Activated T-cell treated with anti-CD3 and anti-CD28 coated beads, Interleukin-2, amount 50 U/mL, for 48 hours (primary cell): ENCODE data around the gene FOSL2.
"Not testable (repeated sequence)": the region's sequence is repeated elsewhere in the genome, so short reads cannot be mapped to it uniquely, and the experiment has no call there.

Source experiments
- DNase-seq, 2 experiments: peaks; one replicate each; pipeline ENCODE4 v3.0.0-alpha.2; 2020

The FOSL2 gene

DNA sequence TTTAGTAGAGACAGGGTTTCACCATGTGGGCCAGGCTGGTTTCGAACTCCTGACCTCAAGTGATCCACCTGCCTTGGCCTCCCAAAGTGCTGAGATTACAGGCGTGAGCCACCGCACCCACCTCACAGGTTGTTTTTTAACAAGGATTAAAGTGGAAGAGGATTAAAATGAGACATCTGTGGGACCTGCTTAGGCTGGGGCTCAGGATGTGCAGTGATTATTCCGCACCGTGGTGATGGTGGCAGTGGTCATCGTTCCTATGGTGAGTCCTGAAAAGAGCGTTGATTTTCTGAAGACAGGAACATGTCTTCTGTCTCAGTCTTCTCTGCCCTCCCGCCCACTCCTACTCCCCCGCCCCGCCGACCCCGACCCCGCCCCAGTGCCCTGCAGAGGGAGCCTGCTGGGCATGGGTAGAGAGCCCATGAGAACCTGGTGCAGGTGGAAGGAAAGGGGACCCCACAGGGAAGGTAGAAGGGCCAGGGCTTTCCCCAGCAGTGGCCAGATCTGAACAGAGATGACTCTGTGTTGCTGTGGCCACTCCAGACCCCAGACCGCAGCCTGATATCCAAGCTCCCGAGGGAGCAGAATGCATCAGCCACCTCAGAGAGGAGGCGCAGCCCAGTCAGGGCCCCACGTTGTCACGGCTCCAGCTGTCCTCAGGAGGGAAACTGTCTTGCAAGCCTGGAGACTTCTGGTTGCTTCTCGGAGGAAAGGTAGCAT, 34.5 kb upstream of the FOSL2 start:
- no peak for DNase-seq

GRCh38 chr2:28358668-28359201, 33.9 kb upstream of the FOSL2 start:
- peak; percentile 53 to 54 for DNase-seq

- DNase-seq = peak; percentile 86 to 89
Observed at GRCh38 chr2:28359222-28360057, 33.2 kb upstream of the FOSL2 start.

- no peak for DNase-seq
Observed at GRCh38 chr2:28360058-28360717, 32.5 kb upstream of the FOSL2 start.

- DNase-seq = peak in 1 of 2 experiments; percentile 54
Observed at GRCh38 chr2:28360718-28361293, 31.9 kb upstream of the FOSL2 start.

- DNase-seq = no peak
Observed at GRCh38 chr2:28361991-28362710, 30.5 kb upstream of the FOSL2 start.

DNA sequence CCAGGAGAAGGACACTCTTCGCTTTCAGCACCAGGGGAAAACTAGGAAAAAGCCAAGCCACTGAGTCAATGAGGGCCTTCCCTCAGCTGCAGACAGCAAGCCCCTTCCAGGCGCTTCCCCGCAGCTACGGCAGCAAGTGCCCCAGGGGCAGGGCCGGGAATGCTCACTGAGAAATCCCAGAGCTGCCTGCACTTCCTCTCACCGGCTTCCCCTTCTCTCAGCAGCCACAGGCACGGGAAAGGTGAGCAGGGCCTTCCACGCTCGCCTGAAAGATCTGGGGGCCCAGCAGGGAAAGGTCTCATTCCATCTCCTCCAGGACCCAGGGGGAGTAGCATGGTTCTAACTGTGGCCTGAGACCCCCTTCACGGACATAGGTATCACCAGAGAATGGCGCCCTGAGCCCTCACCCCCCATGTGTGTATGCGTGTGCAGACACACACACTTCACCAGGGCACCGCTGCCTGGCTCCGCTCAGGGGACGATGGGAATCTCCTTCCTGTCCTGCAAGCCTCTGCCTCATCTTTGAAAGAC, 29.6 kb upstream of the FOSL2 start:
- DNase-seq = no peak

DNA sequence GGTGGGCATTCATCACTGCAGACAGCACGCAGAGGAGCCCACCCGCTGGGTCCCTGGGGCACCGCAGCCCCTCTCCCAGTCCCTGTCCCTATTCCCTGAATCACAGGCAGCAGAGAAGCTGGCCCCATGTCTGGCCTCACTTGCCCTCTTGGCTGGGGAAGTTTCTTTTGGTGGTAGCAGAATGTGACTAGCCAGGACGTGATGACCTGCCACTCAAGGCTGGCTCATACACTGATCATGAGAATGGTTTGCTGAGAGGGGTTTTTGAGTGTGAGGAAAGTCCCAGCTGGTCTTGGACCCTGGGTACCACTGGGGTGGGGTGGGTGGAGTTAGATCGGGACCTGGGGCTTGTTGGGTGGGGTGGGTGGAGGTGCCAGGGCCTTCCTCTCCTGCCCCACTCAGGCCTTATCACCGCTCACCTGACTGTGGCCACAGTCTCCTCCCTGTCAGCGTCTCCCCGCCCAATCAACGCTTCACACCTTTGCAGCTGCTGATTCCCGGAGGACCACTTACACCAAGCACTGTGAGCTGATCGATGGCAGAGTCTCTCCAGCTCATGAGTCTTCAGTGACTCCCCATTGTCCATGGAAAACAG, 28.9 kb upstream of the FOSL2 start:
- no peak for DNase-seq

DNA sequence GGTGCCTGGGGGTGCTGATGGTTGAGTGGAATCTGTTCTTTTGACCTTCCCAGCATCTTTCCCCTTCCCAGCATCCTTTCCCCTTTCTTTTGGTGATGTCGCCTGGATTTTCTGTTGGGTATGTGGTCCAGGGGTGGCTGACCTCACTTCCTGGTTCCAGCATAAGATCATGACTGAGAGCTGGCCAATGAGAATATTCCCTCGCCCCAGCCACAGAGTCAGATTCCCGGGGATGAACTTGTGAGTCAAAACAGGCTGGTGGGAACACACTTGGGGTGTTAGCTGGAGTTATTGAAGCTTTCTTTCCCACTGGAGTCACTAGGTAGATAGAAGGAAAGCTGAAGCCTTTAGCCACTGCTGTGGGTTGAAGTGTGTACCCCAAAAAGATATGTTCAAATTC, 28.0 kb upstream of the FOSL2 start:
- DNase-seq = no peak

- no peak for DNase-seq
Observed at GRCh38 chr2:28365158-28365557, 27.5 kb upstream of the FOSL2 start.

- no peak for DNase-seq
Observed at GRCh38 chr2:28366149-28366495, 26.5 kb upstream of the FOSL2 start.

GRCh38 chr2:28366496-28367282, 26.0 kb upstream of the FOSL2 start:
- peak; percentile 66 to 72 for DNase-seq

DNA sequence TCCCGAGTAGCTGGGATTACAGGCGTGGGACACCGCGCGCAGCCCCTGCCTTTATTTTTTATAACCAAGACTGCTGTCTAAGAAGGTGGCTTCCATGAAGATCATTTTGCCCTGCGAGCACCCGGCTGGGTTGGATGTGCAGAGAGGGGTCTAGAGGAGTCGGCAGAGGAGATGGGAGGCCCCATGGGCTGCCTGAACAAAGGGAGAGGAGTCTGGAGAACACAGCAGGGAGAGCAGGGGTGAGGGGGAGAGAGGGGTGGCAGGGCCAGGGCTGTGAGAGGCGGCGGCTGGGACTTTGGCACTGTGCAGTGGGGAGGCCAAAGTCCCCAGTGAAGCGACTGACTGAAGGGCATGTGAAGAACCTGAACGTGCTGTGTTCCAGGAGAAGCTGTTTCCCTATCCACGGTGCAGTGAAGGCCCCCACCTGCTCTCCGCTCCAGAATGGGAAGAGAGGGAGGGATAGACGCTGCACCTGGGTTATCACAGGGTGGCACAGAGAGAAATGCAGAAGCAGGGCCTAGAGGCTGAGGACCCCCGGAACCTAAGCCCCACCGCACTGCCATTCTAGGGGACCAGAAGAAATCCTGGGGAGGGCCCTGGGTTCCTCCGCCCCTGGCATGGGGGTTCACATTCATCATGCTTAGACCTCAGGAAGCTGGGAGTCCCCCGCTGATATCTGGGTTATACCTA, 24.8 kb upstream of the FOSL2 start:
- no peak for DNase-seq

DNA sequence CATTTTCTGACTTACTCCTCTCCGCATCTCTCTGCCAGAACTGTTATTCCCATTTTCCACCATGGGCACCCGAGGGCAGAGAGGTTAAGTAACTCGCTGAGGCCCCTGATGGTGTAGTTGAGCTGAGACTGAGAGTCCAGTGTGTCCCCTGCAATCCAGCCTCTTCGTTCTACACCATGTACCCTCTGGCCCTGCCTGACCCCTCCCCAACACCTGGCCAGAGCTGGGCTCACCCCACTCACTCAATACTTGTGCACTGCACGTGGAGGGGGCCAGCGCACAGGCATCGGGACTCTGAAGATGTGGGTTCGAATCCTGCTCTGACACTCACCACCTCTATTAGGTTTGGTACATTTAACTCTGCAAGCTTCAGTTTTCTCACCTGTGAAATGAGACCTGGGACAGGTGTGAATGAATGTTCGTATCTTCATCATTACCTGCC, 24.3 kb upstream of the FOSL2 start:
- DNase-seq = no peak

GRCh38 chr2:28369358-28369757, 23.3 kb upstream of the FOSL2 start:
- no peak for DNase-seq

GRCh38 chr2:28370354-28370753, 22.3 kb upstream of the FOSL2 start:
- no peak for DNase-seq

DNA sequence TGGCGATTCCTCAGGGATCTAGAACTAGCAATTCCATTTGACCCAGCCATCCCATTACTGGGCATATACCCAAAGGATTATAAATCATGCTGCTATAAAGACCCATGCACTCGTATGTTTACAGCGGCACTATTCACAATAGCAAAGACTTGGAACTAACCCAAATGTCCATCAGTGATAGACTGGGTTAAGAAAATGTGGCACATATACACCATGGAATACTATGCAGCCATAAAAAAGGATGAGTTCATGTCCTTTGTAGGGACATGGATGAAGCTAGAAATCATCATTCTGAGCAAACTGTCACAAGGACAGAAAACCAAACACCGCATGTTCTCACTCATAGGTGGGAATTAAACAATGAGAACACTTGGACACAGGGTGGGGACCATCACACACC, 20.9 kb upstream of the FOSL2 start:
- DNase-seq = not testable (repeated sequence)

- no peak for DNase-seq
Observed at GRCh38 chr2:28373854-28374253, 18.8 kb upstream of the FOSL2 start.

- DNase-seq = no peak
Observed at GRCh38 chr2:28374331-28374730, 18.3 kb upstream of the FOSL2 start.

- DNase-seq = no peak
Observed at GRCh38 chr2:28375236-28375635, 17.4 kb upstream of the FOSL2 start.
